ENCODE measurements around the gene LOX.

DNA sequence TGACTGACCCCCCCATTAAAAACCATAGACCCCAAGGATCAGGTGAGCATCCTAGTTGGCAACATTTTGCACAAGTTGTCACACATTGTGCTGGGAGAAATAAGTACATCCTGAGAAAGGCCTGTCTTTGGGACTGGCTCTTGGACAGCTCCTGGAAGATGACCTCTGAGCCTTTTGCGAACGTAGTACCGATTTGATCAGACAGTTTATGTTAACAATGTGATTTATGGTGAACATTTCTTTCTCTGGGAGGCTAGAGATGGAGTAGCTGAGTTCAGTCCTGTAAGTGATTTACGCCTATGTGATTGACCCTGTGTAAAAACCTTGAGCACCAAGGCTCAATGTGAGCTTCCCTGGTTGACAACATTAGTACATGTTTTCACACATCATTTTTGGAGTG, 41.7 kb downstream of the LOX start:
- TF ChIP-seq, protein P1, sequence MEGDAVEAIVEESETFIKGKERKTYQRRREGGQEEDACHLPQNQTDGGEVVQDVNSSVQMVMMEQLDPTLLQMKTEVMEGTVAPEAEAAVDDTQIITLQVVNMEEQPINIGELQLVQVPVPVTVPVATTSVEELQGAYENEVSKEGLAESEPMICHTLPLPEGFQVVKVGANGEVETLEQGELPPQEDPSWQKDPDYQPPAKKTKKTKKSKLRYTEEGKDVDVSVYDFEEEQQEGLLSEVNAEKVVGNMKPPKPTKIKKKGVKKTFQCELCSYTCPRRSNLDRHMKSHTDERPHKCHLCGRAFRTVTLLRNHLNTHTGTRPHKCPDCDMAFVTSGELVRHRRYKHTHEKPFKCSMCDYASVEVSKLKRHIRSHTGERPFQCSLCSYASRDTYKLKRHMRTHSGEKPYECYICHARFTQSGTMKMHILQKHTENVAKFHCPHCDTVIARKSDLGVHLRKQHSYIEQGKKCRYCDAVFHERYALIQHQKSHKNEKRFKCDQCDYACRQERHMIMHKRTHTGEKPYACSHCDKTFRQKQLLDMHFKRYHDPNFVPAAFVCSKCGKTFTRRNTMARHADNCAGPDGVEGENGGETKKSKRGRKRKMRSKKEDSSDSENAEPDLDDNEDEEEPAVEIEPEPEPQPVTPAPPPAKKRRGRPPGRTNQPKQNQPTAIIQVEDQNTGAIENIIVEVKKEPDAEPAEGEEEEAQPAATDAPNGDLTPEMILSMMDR (optimal IDR thresholded peaks at IDR 0.05 in 1 of 3, IDR thresholded peaks at IDR 0.05 in 1 of 3, conservative IDR thresholded peaks at IDR 0.05 in 1 of 3; ENCODE audit: extremely low read depth in 1 of 3, insufficient read depth in 2 of 3, low read length in 3 of 3): no peak
- no peak for TF ChIP-seq EZH2 (IDR thresholded peaks at IDR 0.05; ENCODE audit: low read length)

Measured in keratinocyte (primary cell).